ENCODE measurements around the gene SERPINI1.

DNA sequence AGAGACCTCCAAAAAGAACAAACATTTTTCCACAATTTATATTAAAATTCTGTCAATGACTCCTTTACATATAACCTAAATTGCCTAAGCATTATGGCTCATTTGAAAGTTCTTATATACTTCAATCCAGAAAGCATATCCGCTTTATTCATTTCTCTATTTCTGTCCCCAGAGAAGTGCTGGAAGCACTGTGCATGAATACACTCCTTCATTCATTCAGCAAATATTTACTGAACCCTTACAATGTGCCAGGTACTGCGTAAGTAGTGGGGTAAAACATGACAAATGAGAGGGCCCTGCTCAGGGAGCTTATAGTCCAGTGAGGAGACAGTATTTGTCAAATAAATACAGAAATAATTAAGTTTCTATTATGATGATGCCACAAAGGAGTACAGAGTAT is 4.1 kb upstream of the SERPINI1 start:
- no peak for TF ChIP-seq CTCF (IDR thresholded peaks at IDR 0.05)
- TF ChIP-seq POLR2A (IDR thresholded peaks at IDR 0.05), result no peak
- no peak for TF ChIP-seq POLR2AphosphoS5 (IDR thresholded peaks at IDR 0.05)
